ENCODE data around the gene UACA.

UACA gene

GRCh38 chr15:70726753-70727152, 36.6 kb downstream of the UACA start:
- H3K4me1 ChIP-seq (ENCODE audit: insufficient read depth, low read length, poor library complexity, severe bottlenecking), result peaks cover 3% of the 10 kb centered on the region
- no peaks in the 10 kb centered on the region for H3K9me3 ChIP-seq (ENCODE audit: insufficient read depth, low read depth, low read length)
- no peak overlapping the region for H3K9ac ChIP-seq (ENCODE audit: low read depth, low read length, poor library complexity, severe bottlenecking)
- no peak overlapping the region for H3K4me2 ChIP-seq (ENCODE audit: low read depth, low read length, poor library complexity, severe bottlenecking)
- H3K27me3 ChIP-seq (ENCODE audit: insufficient read depth, low read length, poor library complexity, severe bottlenecking), result no peaks in the 10 kb centered on the region
- H3K4me3 ChIP-seq (ENCODE audit: low read length, poor library complexity, severe bottlenecking), result no peak overlapping the region
- no peaks in the 10 kb centered on the region for H3F3A ChIP-seq (ENCODE audit: low read depth)
- TF ChIP-seq EZH2phosphoT487 (IDR thresholded peaks at IDR 0.05; ENCODE audit: borderline replicate concordance) (no peak), CTCF (conservative IDR thresholded peaks at IDR 0.05; ENCODE audit: low read length) (no peak)
- no peaks in the 10 kb centered on the region for H4K20me1 ChIP-seq (ENCODE audit: insufficient read depth, low read length, poor library complexity, severe bottlenecking)
- no peaks in the 10 kb centered on the region for H3K36me3 ChIP-seq (ENCODE audit: insufficient read depth, low read length)
- no peaks in the 10 kb centered on the region for H3K9me2 ChIP-seq (replicated peaks; ENCODE audit: low read depth, low read length)
- no peak overlapping the region for H2AFZ ChIP-seq (ENCODE audit: low read length)
- no peaks in the 10 kb centered on the region for H3K79me2 ChIP-seq (ENCODE audit: insufficient read depth, low read length)

- TF ChIP-seq CTCF (conservative IDR thresholded peaks at IDR 0.05; ENCODE audit: low read length) (no peak), EZH2phosphoT487 (IDR thresholded peaks at IDR 0.05; ENCODE audit: borderline replicate concordance) (no peak)
- H3K4me3 ChIP-seq (ENCODE audit: low read length, poor library complexity, severe bottlenecking), result no peak overlapping the region
- H3K4me2 ChIP-seq (ENCODE audit: low read depth, low read length, poor library complexity, severe bottlenecking), result no peak overlapping the region
- H3K79me2 ChIP-seq (ENCODE audit: insufficient read depth, low read length), result no peaks in the 10 kb centered on the region
- no peak overlapping the region for H2AFZ ChIP-seq (ENCODE audit: low read length)
- H3K36me3 ChIP-seq (ENCODE audit: insufficient read depth, low read length), result no peaks in the 10 kb centered on the region
- no peak overlapping the region for H3K9ac ChIP-seq (ENCODE audit: low read depth, low read length, poor library complexity, severe bottlenecking)
- H3K27me3 ChIP-seq (ENCODE audit: insufficient read depth, low read length, poor library complexity, severe bottlenecking), result no peaks in the 10 kb centered on the region
- peaks cover 3% of the 10 kb centered on the region for H3K4me1 ChIP-seq (ENCODE audit: insufficient read depth, low read length, poor library complexity, severe bottlenecking)
- no peaks in the 10 kb centered on the region for H4K20me1 ChIP-seq (ENCODE audit: insufficient read depth, low read length, poor library complexity, severe bottlenecking)
- H3F3A ChIP-seq (ENCODE audit: low read depth), result no peaks in the 10 kb centered on the region
- H3K9me3 ChIP-seq (ENCODE audit: insufficient read depth, low read depth, low read length), result no peaks in the 10 kb centered on the region
- H3K9me2 ChIP-seq (replicated peaks; ENCODE audit: low read depth, low read length), result no peaks in the 10 kb centered on the region
Observed at GRCh38 chr15:70723927-70724326, 39.4 kb downstream of the UACA start.

- Histone ChIP-seq H3K9me2 (replicated peaks; ENCODE audit: low read depth, low read length) (no peaks in the 10 kb centered on the region), H3K9ac (ENCODE audit: low read depth, low read length, poor library complexity, severe bottlenecking) (no peak overlapping the region), H3K9me3 (ENCODE audit: insufficient read depth, low read depth, low read length) (no peaks in the 10 kb centered on the region), H3K4me1 (ENCODE audit: insufficient read depth, low read length, poor library complexity, severe bottlenecking) (peaks cover 3% of the 10 kb centered on the region), H3K27me3 (ENCODE audit: insufficient read depth, low read length, poor library complexity, severe bottlenecking) (no peaks in the 10 kb centered on the region), H3K79me2 (ENCODE audit: insufficient read depth, low read length) (no peaks in the 10 kb centered on the region), H3K36me3 (ENCODE audit: insufficient read depth, low read length) (no peaks in the 10 kb centered on the region), H3K4me3 (ENCODE audit: low read length, poor library complexity, severe bottlenecking) (no peak overlapping the region), H3K4me2 (ENCODE audit: low read depth, low read length, poor library complexity, severe bottlenecking) (no peak overlapping the region), H4K20me1 (ENCODE audit: insufficient read depth, low read length, poor library complexity, severe bottlenecking) (no peaks in the 10 kb centered on the region), H2AFZ (ENCODE audit: low read length) (no peak overlapping the region), H3F3A (ENCODE audit: low read depth) (no peaks in the 10 kb centered on the region)
- TF ChIP-seq CTCF (conservative IDR thresholded peaks at IDR 0.05; ENCODE audit: low read length) (no peak), EZH2phosphoT487 (IDR thresholded peaks at IDR 0.05; ENCODE audit: borderline replicate concordance) (no peak)
Observed at GRCh38 chr15:70723122-70723422, 40.3 kb downstream of the UACA start.
